ENCODE data around the gene TMEM120B. TPM values are rescaled to one million over a fixed set of nuclear protein-coding genes. Genes with fewer than 3 reads are reported as not detected.
A peak's percentile ranks its signal among the peaks of the same experiment; 100 is the strongest.
"Not testable (repeated sequence)": the region's sequence is repeated elsewhere in the genome, so short reads cannot be mapped to it uniquely, and the experiment has no call there.

TMEM120B gene
- total RNA-seq, 4 donors from 2014 or later = 7.1 to 13.8 (median 8.8) TPM

DNA sequence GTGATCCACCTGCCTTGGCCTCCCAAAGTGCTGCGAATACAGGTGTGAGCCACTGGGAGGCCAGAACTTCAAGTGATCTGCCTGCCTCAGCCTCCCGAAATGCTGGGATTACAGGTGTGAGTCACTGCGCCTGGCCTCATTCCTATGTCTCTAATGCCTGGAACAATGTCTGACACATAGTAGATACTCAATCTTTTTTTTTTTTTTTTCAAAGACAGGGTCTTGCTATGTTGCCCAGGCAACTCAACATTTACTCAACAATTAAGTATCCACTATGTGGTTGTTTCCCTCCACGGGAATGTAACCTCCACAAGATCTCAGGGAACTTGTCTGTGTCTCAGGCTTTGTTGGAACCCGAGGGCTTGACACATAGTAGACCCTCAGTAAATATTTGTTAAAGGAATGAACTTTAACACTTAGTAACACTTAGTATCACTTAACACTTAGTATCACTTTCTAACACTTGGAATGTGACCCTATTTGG, 3.0 kb upstream of the TMEM120B start:
- Histone ChIP-seq H3K27ac (no peak overlapping the region), H3K27me3 (no peaks in the 10 kb centered on the region), H3K9me3 (no peaks in the 10 kb centered on the region), H3K4me1 (peaks cover 25% of the 10 kb centered on the region), H3K4me3 (no peak overlapping the region), H3K36me3 (no peaks in the 10 kb centered on the region)
- no peak for TF ChIP-seq EP300 (IDR thresholded peaks at IDR 0.05)
- TF ChIP-seq, protein P1, sequence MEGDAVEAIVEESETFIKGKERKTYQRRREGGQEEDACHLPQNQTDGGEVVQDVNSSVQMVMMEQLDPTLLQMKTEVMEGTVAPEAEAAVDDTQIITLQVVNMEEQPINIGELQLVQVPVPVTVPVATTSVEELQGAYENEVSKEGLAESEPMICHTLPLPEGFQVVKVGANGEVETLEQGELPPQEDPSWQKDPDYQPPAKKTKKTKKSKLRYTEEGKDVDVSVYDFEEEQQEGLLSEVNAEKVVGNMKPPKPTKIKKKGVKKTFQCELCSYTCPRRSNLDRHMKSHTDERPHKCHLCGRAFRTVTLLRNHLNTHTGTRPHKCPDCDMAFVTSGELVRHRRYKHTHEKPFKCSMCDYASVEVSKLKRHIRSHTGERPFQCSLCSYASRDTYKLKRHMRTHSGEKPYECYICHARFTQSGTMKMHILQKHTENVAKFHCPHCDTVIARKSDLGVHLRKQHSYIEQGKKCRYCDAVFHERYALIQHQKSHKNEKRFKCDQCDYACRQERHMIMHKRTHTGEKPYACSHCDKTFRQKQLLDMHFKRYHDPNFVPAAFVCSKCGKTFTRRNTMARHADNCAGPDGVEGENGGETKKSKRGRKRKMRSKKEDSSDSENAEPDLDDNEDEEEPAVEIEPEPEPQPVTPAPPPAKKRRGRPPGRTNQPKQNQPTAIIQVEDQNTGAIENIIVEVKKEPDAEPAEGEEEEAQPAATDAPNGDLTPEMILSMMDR (IDR thresholded peaks at IDR 0.05) = no peak
- TF ChIP-seq POLR2AphosphoS5 (IDR thresholded peaks at IDR 0.05) = no peak
- no peak for TF ChIP-seq POLR2A (IDR thresholded peaks at IDR 0.05)
- DNase-seq (ENCODE audit: low spot score in 2 of 2) = no peak
- WGBS = 79% methylated on average over 5 of the region's 5 CpGs

DNA sequence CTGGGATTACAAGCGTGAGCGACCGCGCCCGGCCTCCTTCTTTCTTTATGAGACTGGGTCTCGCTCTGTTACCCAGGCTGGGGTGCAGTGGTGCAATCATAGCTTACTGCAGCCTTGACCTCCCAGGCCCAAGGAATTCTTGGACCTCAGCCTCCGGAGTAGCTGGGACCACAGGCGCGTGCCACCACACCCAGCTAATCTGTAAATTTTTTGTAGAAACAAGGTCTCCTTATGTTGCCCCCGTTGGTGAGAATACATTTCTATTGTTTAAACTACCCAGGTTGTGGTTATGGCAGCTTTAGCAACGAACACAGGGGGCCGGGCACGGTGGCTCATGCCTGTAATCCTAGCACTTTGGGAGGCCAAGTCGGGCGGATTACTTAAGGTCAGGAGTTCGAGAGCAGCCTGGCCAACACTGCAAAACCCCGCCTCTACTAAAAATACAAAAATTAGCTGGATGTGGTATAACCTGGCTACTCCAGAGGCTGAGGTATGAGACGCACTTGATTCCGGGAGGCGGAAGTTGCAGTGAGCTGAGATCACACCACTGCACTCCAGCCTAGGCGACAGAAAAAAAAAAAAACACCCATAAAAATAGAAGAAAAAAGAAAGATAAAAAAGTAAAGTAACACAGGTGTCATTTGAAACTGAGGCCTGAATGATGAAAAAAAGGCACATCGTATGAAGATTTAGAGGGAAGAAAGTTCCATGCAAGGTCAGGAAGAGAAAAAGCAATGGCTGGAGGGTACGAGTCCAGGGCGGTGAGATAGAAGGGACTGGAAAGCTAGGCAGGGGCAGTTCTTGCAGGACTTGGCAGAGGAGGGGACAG, 977 bp upstream of the TMEM120B start:
- no peaks in the 10 kb centered on the region for H3K27me3 ChIP-seq
- H3K36me3 ChIP-seq = no peaks in the 10 kb centered on the region
- no peak for DNase-seq (ENCODE audit: low spot score in 2 of 2)
- peak overlapping the region; percentile 89 for H3K4me3 ChIP-seq
- peak overlapping the region; percentile 74 for H3K27ac ChIP-seq
- no peaks in the 10 kb centered on the region for H3K9me3 ChIP-seq
- peaks cover 25% of the 10 kb centered on the region for H3K4me1 ChIP-seq
- TF ChIP-seq POLR2AphosphoS5 (IDR thresholded peaks at IDR 0.05) = no peak
- no peak for TF ChIP-seq EP300 (IDR thresholded peaks at IDR 0.05)
- TF ChIP-seq, protein P1 (IDR thresholded peaks at IDR 0.05) = no peak
- TF ChIP-seq POLR2A (IDR thresholded peaks at IDR 0.05) = no peak
- 56% methylated on average over 24 of the region's 24 CpGs for WGBS

DNA sequence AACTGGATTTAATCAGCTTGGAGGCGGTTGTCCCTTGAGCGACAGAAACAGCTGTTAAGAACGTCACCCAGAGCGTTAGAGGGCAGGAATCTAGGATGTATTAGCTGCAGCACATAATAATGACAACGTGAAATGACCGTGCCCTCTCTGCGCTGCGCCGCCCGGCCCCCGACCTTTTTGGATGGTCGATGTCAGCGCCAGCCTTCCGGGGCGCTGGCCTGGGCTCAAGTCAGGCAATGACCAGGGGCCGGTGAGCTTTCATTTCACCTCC, 427 bp upstream of the TMEM120B start:
- TF ChIP-seq, protein P1 (IDR thresholded peaks at IDR 0.05) = no peak
- TF ChIP-seq POLR2AphosphoS5 (IDR thresholded peaks at IDR 0.05) = no peak
- no peak for TF ChIP-seq POLR2A (IDR thresholded peaks at IDR 0.05)
- TF ChIP-seq EP300 (IDR thresholded peaks at IDR 0.05) = no peak
- Histone ChIP-seq H3K4me3 (peak overlapping the region; percentile 89), H3K27me3 (no peaks in the 10 kb centered on the region), H3K9me3 (no peaks in the 10 kb centered on the region), H3K4me1 (peaks cover 25% of the 10 kb centered on the region), H3K27ac (peak overlapping the region; percentile 74), H3K36me3 (no peaks in the 10 kb centered on the region)
- WGBS = 0% methylated on average over 16 of the region's 16 CpGs
- DNase-seq (ENCODE audit: low spot score in 2 of 2) = peak in 1 of 2 donors; percentile 70

DNA sequence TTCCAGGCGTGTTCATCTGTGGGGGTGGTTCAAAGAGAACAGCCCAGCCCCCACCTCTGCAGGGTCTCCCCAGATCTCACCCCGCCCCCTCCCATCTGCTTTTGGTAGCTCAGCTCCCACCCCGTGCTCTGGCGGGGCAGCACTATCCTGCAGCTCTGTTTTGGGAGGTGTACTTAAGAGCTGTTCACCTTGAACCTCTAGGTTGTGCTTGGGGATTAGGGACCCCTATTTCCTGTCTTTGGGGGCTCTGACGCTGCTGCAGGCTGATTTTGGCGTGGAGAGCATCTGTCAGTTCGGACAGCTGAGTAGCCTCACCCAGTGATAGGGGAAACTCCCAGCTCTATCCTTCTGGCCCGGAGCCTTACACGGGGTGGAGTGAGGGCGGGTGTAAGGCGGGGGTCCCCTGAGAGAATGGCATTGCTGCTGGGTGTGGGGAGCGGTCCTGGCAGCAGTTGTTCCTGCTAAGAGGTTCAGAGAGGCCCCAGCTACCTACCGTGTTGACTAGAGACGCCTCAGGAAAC, 765 bp downstream of the TMEM120B start:
- Histone ChIP-seq H3K4me3 (peak overlapping the region; percentile 89), H3K36me3 (no peaks in the 10 kb centered on the region), H3K27ac (no peak overlapping the region), H3K4me1 (peaks cover 25% of the 10 kb centered on the region), H3K9me3 (no peaks in the 10 kb centered on the region), H3K27me3 (no peaks in the 10 kb centered on the region)
- 9% methylated on average over 6 of the region's 14 CpGs for WGBS
- peak; percentile 70 to 78 for DNase-seq (ENCODE audit: low spot score in 2 of 2)
- TF ChIP-seq EP300 (IDR thresholded peaks at IDR 0.05) (no peak), POLR2A (IDR thresholded peaks at IDR 0.05) (no peak), POLR2AphosphoS5 (IDR thresholded peaks at IDR 0.05) (no peak)
- TF ChIP-seq, protein P1 (IDR thresholded peaks at IDR 0.05) = no peak

DNA sequence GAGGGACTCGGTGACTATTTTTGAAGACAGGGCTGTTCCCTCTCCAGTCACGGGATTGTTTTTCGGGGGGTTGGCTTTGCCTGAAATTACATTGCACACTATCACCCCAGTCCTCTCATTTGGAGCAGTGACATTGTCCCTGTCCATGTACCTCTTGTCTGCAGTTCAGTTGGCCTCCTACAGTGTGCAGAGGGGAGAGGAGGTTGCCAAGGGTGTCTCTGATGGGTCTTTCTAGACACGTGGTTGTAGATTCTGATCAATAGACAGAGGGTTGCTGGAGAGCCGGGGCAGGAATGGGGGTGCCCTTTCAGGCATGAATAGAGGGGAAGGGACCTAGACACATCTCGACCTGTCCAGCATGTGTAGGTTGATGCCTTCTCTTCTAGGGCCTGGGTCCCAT, 1.2 kb downstream of the TMEM120B start:
- no peaks in the 10 kb centered on the region for H3K9me3 ChIP-seq
- H3K27me3 ChIP-seq = no peaks in the 10 kb centered on the region
- WGBS = 45% methylated on average over 6 of the region's 6 CpGs
- no peak for TF ChIP-seq EP300 (IDR thresholded peaks at IDR 0.05)
- TF ChIP-seq POLR2AphosphoS5 (IDR thresholded peaks at IDR 0.05) = no peak
- TF ChIP-seq, protein P1 (IDR thresholded peaks at IDR 0.05) = no peak
- TF ChIP-seq POLR2A (IDR thresholded peaks at IDR 0.05) = no peak
- no peak for DNase-seq (ENCODE audit: low spot score in 2 of 2)
- H3K4me1 ChIP-seq = peaks cover 25% of the 10 kb centered on the region
- H3K27ac ChIP-seq = no peak overlapping the region
- peak overlapping the region; percentile 89 for H3K4me3 ChIP-seq
- no peaks in the 10 kb centered on the region for H3K36me3 ChIP-seq

DNA sequence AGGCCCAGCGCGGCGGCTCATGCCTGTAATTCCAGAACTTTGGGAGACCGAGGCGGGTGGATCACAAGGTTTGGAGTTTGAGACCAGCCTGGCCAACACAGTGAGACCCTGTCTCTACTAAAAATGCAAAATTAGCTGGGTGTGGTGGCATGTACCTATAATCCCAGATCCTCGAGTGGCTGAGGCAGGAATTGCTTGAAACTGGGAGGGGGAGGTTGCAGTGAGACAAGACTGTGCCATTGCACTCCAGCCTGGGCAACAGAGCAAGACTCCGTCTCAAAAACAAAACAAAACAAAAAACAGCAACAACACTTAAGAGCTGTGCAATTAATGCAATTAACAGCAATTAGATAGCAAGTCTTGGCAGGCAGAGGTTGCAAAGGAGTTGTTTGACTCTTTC, 2.5 kb downstream of the TMEM120B start:
- H3K36me3 ChIP-seq; H3K4me3 ChIP-seq; H3K27ac ChIP-seq; H3K27me3 ChIP-seq; H3K9me3 ChIP-seq; DNase-seq (ENCODE audit: low spot score in 2 of 2): not testable (repeated sequence)
- 92% methylated on average over 7 of the region's 7 CpGs for WGBS
- H3K4me1 ChIP-seq = peaks cover 25% of the 10 kb centered on the region

All from suprapubic skin (tissue), 4 donors.